Activated B cell treated with CpG ODN at 0.5 μM for 24 hours (primary cell): ENCODE measurements around the gene PISD. TPM values are rescaled to one million over a fixed set of nuclear protein-coding genes. Genes with fewer than 3 reads are reported as not detected.

Experiments used
- ATAC-seq: fragments of 200-7000 bp; cut with Tn5 transposase; one replicate; pipeline ENCODE4 v1.10.0; 2021; ENCODE audit warnings: low read depth, mild to moderate bottlenecking, moderate library complexity
- CTCF ChIA-PET: fragments of 350-600 bp; sonication (Branson Sonifier 250); formaldehyde crosslinking; loops from one replicate; lab custom pipeline; 2021; ENCODE audit warnings: antibody characterized with exemption; lab: Charles Lee
- POLR2A ChIA-PET: fragments of 350-600 bp; sonication (Branson Sonifier 250); formaldehyde crosslinking; loops from one replicate; lab custom pipeline; 2021; ENCODE audit warnings: antibody characterized with exemption; lab: Charles Lee
- DNase-seq: peaks from one replicate; pipeline ENCODE4 v3.0.0; 2022
- H3K27ac Mint-ChIP-seq: one replicate; pipeline ENCODE4 v1.8.0; 2020; ENCODE audit warnings: mixed read lengths
- H3K27me3 Mint-ChIP-seq: one replicate; pipeline ENCODE4 v1.8.0; 2021; ENCODE audit warnings: mixed read lengths
- H3K36me3 Mint-ChIP-seq: one replicate; pipeline ENCODE4 v1.8.0; 2021; ENCODE audit warnings: low read depth, mixed read lengths
- H3K4me1 Mint-ChIP-seq: one replicate; pipeline ENCODE4 v1.8.0; 2021; ENCODE audit warnings: mixed read lengths
- H3K4me3 Mint-ChIP-seq: one replicate; pipeline ENCODE4 v1.8.0; 2020; ENCODE audit warnings: mild to moderate bottlenecking, mixed read lengths
- H3K9me3 Mint-ChIP-seq: one replicate; pipeline ENCODE4 v1.8.0; 2020; ENCODE audit warnings: mixed read lengths
- CTCF ChIP-seq: fragments of 200-600 bp; IDR thresholded peaks from one replicate; pipeline ENCODE4 v1.8.0; 2022; ENCODE audit warnings: antibody characterized with exemption, mild to moderate bottlenecking
- intact Hi-C: fragments of 100-400 bp; cut with micrococcal nuclease; formaldehyde crosslinking; loops from one replicate; pipeline ENCODE4 v1.15.1; 2024
- total RNA-seq: library from RNA; stranded (reverse); gene quantifications from 2 replicates; pipeline ENCODE4 v1.2.3, GENCODE V29; 2022

The PISD gene
- total RNA-seq, 1 donor from 2014 or later: 61.6 TPM

- Mint-ChIP-seq H3K9me3 (no peaks in the 10 kb centered on the region), H3K27ac (no peak overlapping the region), H3K4me3 (no peak overlapping the region), H3K36me3 (peaks cover 46% of the 10 kb centered on the region), H3K27me3 (no peaks in the 10 kb centered on the region), H3K4me1 (peaks cover 23% of the 10 kb centered on the region)
- ChIA-PET CTCF (interaction anchor here (1.0 to 1.3 kb wide), 2 partner anchors 10 to 63 kb away, joined by 3 read pairs; no protein-coding TSS in a partner anchor), POLR2A (interaction anchor here (0.6 kb wide), 1 partner anchor 138 kb away, joined by 3 read pairs; no protein-coding TSS in a partner anchor)
- intact Hi-C loops: no loop called here
- no peak for TF ChIP-seq CTCF
- ATAC-seq: no peak
- DNase-seq: no peak
Observed at GRCh38 chr22:31623592-31624304, 38.3 kb downstream of the PISD start.

GRCh38 chr22:31622980-31623379 lies 39.0 kb downstream of the PISD start:
- Mint-ChIP-seq H3K4me1 (peaks cover 15% of the 10 kb centered on the region), H3K36me3 (peaks cover 49% of the 10 kb centered on the region), H3K27me3 (no peaks in the 10 kb centered on the region), H3K4me3 (no peak overlapping the region), H3K27ac (no peak overlapping the region), H3K9me3 (no peaks in the 10 kb centered on the region)
- TF ChIP-seq CTCF: no peak
- ATAC-seq (no peak), DNase-seq (no peak)
- intact Hi-C loops: no loop called here
- ChIA-PET CTCF (interaction anchor here (1.3 kb wide), 1 partner anchor 11 kb away, joined by 3 read pairs; no protein-coding TSS in a partner anchor), POLR2A (interaction anchor here (0.6 kb wide), 1 partner anchor 292 kb away, joined by 7 read pairs; no protein-coding TSS in a partner anchor)

GRCh38 chr22:31621507-31622124 lies 40.4 kb downstream of the PISD start:
- no peak overlapping the region for H3K4me3 Mint-ChIP-seq
- H3K27ac Mint-ChIP-seq: no peak overlapping the region
- H3K9me3 Mint-ChIP-seq: no peaks in the 10 kb centered on the region
- ATAC-seq (no peak), DNase-seq (no peak)
- H3K4me1 Mint-ChIP-seq: peaks cover 9% of the 10 kb centered on the region
- POLR2A ChIA-PET: no interaction called here
- no peaks in the 10 kb centered on the region for H3K27me3 Mint-ChIP-seq
- no peak for TF ChIP-seq CTCF
- intact Hi-C loops: no loop called here
- peaks cover 57% of the 10 kb centered on the region for H3K36me3 Mint-ChIP-seq
- CTCF ChIA-PET: no interaction called here

- CTCF ChIA-PET: no interaction called here
- Mint-ChIP-seq H3K27ac (no peak overlapping the region), H3K4me1 (peaks cover 13% of the 10 kb centered on the region)
Observed at GRCh38 chr22:31620756-31621480, 41.1 kb downstream of the PISD start.

More at GRCh38 chr22:31620756-31621480, 41.1 kb downstream of the PISD start:
- POLR2A ChIA-PET: interaction anchor here (2.2 kb wide), 1 partner anchor 9 kb away, joined by 10 read pairs; no protein-coding TSS in a partner anchor
- peaks cover 57% of the 10 kb centered on the region for H3K36me3 Mint-ChIP-seq
- ATAC-seq (no peak), DNase-seq (no peak)
- H3K4me3 Mint-ChIP-seq: no peak overlapping the region
- intact Hi-C loops: no loop called here
- no peak for TF ChIP-seq CTCF
- no peaks in the 10 kb centered on the region for H3K27me3 Mint-ChIP-seq
- H3K9me3 Mint-ChIP-seq: no peaks in the 10 kb centered on the region
